ENCODE results near the gene NPR1.
A peak's percentile ranks its signal among the peaks of the same experiment; 100 is the strongest.
"Not testable (repeated sequence)": the region's sequence is repeated elsewhere in the genome, so short reads cannot be mapped to it uniquely, and the experiment has no call there.

The NPR1 gene

GRCh38 chr1:153678519-153679336, at the start of gene NPR1:
Gene NPR1 (plus strand): TSS chr1:153678688. CDS start chr1:153679109, 421 bp downstream.
- no peak for DNase-seq

GRCh38 chr1:153629343-153629665, 49.2 kb upstream of the NPR1 start:
- DNase-seq = no peak

DNA sequence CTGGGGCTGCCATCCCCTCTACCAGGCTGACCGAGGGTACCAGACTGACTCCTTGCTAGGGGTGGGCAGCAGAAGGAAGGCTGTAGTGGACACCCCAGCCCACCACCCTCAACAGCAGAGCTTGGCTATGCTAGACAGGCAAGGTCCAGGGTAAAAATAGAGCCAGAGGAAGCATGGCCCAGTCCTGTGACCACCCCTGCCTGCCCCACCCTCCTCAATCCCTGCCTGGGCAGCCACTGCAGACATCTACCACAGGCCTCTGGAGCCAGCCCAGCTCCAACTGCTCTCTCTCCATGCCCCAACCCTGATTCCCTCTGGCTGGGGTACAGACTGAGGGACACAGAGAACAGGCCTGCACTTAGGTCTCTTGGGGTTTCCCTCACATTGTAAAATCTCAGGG, 48.5 kb upstream of the NPR1 start:
- DNase-seq = no peak

GRCh38 chr1:153630384-153630783, 48.1 kb upstream of the NPR1 start:
- DNase-seq = no peak

DNA sequence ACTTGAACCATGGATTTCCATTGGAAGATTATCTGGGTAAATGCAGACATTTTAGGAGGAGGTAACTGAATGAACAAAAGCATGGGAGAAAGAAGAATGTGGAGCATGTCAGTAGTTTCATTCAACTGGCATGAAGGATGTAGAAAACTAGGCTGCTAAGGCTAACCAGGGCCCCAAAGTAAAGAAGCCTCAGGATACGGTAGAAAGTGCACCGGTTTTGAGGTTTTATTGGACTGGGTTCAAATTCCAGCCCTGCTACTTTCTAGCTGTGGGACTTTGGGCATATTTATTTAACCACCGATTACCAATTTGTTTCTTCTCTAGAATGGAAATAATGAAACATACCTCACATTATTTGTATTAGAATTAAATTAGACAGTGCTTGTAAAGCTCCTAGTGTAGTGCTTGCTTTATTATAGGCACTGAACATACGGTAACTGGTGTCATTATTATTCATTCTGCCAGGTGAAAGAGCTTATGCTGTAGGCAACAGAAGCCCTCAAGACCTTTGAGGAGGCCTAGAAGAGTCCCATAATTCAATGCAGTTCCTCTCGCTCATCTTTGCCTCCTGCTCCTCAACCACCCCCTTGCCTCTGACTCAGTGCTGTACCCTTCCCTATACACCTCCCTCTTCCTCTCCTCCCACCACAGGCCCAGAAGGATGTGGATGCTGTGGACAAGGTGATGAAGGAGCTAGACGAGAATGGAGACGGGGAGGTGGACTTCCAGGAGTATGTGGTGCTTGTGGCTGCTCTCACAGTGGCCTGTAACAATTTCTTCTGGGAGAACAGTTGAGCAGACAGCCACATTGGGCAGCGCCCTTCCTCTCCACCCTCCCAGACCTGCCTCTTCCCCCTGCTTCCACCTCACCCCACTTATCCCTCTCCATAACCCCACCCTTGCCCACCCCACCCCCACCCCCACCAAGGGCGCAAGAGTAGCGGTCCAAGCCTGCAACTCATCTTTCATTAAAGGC, 47.2 kb upstream of the NPR1 start:
- no peak for DNase-seq

DNA sequence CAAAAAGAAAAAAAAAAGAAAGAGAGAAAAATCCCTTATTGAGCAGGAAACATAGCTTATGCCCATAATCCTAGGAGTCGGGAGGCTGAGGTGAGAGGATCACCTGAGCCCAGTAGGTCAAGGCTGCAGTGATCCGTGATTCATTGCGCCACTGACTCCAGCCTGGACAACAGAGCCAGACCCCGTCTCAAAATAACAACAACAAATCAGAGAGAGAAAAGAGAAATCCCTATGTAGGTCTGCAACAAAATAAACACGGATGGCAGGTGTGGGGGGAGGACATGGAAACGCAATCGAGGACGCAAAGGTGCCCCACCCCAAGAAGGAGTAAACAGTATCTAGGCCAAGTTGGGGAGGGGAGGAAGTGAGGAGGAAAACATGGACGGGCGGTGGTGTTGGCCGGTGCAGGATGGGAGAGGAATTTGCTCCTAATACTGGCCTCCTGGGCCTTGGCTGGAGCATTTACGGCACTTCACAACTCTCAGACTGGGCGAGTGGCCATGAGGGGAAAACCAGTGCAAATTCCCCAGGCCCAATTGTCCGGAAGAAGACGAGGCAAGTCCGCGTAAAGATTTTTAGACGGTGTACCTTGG, 45.2 kb upstream of the NPR1 start:
- DNase-seq = no peak

GRCh38 chr1:153633754-153634665, 44.5 kb upstream of the NPR1 start, which contains the start of gene CHTOP:
Gene CHTOP (plus strand): TSS chr1:153634066. CDS start chr1:153636589, 2,523 bp downstream.
- DNase-seq = peak; percentile 99

DNA sequence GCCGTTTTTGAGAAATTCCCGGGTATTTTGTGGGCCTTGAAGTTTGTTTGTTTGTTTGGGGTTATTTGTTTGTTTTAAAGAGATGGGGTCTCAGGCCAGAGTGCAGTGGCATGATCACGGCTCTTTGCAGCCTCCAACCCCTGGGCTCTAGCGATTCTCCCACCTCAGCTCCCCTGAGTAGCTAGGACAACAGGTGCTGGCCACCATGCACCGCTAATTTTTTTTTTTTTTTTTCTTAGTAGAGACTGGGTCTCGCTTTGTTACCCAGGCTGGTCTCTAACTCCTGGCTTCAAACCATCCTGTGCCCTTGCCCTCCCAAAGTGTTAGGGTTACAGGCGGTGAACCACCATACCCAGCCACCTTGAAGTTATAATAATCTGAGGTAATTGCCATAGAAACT, 42.6 kb upstream of the NPR1 start:
- DNase-seq = no peak

DNA sequence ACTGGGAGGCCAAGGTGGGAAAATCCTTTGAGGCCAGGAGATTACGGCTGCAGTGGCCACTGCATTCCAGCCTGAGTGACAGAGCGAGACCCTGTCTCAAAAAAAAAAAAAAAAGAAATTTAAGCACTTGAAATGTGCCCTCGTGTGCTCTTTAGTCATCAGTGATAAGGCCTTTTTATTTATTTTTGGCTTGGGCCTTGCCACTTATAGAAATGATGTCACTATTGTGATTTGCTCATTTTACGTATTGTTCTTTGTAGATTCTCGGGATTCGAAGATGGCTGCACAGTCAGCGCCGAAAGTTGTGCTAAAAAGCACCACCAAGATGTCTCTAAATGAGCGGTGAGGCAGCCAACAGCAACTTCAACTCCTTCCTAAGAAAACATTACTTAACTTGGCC, 42.2 kb upstream of the NPR1 start:
- DNase-seq = no peak

DNA sequence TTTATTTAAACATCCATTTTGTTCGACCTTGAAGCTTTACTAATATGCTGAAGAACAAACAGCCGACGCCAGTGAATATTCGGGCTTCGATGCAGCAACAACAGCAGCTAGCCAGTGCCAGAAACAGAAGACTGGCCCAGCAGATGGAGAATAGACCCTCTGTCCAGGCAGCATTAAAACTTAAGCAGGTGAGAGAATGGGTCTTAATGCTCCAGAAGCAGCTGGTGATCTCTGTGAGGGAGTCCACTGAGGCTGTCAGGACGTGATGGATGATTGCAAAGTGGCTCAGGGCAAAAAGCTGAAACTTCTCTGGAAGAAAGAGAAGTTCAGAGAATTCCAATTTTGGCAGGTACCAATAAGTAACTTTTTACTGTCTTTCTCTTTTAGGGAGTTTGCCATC, 40.2 kb upstream of the NPR1 start:
- DNase-seq = no peak

DNA sequence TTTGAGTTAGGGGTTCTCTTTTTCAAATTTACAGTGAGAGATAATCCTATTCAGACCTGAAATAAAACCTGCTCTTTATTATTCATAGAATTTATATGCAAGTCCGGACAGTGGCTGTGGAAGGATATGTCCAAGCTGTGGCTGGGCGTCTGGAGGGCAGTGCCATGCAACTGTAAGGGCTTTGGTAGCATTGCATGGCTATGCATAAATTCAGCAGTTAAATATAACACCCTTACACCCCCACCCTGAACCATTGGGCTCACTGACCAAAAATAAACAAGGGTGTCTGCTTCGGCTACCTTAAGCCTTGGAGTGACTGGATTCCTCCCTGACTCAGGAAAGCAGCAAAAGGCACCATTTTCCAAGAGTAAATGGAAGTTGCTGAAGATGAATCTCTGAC, 39.2 kb upstream of the NPR1 start:
- no peak for DNase-seq

DNA sequence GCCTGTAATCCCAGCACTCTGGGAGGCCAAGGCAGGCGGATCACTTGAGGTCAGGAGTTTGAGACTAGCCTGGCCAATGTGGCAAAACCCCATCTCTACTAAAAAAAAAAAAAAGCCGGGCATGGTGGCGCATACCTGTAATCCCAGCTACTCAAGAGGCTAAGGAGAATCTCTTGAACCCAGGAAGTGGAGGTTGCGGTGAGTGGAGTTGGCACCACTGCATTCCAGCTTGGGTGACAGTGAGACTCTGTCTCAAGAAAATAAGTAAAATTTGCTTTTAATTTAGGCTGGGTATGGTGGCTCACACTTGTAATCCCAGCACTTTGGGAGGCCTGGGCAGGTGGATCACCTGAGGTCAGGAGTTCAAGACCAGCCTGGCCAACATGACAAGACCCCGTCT, 38.3 kb upstream of the NPR1 start:
- not testable (repeated sequence) for DNase-seq

GRCh38 chr1:153640861-153641260, 37.6 kb upstream of the NPR1 start:
- DNase-seq = no peak

DNA sequence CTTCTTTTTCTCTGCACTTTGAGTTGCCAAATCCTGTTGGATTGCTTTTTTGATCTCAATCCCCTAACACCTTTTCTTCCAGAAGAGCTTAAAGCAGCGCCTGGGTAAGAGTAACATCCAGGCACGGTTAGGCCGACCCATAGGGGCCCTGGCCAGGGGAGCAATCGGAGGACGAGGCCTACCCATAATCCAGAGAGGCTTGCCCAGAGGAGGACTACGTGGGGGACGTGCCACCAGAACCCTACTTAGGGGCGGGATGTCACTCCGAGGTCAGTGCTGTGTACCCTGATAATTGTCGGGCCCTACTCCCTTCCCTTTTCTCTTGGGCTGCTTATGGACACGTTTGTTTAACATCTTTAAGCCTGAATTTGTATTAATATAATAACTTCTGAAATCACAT, 36.3 kb upstream of the NPR1 start:
- no peak for DNase-seq

DNA sequence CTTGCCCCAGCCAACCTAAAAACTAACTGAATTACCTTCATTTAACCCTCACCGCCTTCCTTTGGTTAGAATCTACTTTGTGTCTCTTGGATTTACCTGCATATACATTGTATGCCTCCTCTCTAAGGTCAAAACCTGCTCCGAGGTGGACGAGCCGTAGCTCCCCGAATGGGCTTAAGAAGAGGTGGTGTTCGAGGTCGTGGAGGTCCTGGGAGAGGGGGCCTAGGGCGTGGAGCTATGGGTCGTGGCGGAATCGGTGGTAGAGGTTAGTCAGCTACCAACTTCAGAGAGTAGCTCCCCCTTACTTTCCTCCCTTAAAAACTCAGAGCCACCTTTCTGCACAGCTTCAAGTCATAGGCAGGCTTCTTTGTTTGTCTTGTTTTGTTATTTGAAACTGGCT, 35.4 kb upstream of the NPR1 start:
- no peak for DNase-seq

DNA sequence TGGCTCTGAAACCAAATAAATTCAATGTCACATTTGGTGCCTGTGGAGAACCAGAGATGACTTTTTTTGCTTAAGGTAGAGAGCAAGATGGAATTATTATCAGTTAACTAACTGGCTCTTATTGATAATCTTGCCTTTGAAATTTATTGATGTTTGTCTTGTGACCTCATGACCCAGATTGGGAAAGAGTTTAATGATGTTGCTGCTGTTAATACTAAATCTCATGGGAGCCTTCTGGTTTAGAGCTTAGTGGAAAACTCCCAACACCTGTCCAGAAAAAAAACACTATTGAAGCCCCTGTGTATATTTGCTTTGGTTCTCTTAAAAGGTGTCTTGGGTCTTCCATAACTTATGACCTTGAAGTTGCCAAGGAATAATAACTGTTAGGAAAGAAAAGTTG, 34.7 kb upstream of the NPR1 start:
- no peak for DNase-seq

DNA sequence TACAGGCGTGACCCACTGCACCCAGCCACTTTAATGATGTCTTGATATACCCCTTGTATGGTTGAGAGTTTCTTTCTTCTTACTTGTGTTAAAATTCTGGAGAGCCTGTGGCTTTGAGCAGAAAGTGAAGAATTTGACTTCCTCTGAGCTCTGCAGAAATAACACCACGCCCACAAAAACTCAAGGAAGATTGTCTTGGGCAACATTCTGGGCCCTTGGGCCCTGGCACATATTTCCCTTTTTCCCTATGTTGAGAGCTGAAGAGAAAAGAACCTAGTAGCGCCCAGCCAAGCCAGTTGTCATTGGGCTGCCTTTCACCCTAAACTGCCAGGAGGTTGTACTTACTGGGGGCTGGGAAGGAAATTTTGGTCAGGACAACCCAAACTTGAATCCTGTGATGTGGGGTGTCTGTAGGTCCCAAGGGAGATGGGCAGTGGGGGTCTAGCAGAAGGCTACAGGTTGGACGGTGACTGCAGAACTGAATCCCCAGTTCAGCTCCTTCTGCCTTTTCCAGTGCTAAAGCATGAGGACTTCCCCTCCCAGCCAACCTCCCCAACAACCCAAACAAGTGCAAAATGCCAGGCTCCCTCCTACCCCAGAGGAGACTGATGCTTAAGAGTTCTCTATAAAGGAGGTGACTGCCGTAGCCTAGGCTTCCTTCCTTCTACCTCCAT, 31.7 kb upstream of the NPR1 start:
- peak; percentile 83 for DNase-seq

GRCh38 chr1:153647346-153647714, 31.2 kb upstream of the NPR1 start:
- DNase-seq = no peak

DNA sequence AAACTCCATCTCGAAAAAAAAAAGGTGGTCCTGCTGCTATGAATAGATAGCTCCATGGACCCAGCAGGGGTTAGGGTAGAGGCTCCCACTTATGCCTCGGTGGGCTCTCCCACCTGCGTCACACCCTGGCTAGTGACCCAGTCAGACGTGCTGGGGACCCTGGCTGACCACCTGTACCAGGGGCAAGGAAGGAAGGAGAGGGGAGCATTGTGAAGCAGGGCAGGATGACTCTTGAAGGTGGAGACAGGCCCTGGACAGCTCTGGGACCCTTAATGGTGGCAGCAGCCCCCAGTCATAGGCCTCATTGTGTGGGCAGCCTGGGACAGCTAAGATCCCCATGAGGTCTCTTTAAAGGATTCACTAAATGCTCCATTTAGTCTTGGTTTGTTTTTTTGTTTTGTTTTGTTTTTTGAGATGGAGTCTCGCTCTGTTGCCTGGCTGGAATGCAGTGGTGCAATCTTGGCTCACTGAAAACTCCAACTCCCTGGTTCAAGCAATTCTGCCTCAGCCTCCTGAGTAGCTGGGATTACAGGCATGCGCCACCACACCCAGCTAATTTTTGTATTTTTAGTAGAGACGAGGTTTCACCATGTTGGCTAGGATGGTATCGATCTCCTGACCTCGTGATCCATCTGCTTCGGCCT, 30.4 kb upstream of the NPR1 start:
- DNase-seq = no peak

DNA sequence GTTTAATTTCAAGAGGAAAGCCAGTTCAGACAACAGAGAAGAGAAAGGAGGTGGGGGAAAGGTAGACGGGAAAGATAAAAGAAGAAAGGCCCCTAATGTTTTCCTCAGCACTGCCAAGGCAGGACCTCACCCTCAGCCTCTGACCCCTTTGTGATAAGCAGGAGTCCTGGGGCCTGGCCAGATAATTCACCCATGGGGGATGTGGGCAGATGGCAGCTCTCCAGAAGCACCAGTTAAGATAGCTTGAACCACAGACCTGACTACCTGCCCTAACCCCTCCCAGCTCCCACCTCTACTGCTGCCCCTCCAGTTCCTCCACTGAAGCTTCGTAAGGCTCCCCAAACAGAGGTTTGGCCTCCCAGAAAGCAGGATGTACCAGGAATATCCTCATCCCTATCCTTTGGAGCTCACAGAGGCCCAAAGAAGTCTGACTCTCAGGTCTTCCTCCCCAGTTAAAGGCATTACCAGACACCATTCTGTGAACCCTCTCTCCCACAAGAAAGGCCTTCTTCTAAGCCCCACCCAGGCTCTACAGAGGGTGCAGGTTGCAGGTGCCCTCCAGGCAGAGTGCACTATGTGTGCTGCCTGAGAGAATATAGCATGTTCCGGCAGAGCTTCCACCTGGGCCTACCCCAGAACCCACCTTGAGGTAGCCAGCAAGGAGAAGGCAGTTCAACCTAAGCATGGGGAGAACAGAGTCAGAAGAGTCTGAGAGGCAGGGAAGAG, 29.2 kb upstream of the NPR1 start:
- DNase-seq = no peak

GRCh38 chr1:153649863-153650235, 28.6 kb upstream of the NPR1 start:
- DNase-seq = no peak

Data from inflammatory macrophage treated with lipopolysaccharide for 4 hours (primary cell).